Calu3 (cell line): ENCODE data around the gene CLEC16A. TPM values are rescaled to one million over a fixed set of nuclear protein-coding genes. Genes with fewer than 3 reads are reported as not detected.

Experiments
- BruUV-seq: library from RNA; stranded (reverse); fragments of 400-500 nt; replicated peaks from 2 replicates; lab custom pipeline; 2021; lab: Mats Ljungman, UMichigan
- CTCF ChIA-PET: fragments of 300-600 bp; sonication (Branson Sonifier 250); formaldehyde crosslinking; loops from one replicate; lab custom pipeline; 2022; ENCODE audit warnings: antibody characterized with exemption; lab: Charles Lee
- DNase-seq: peaks from one replicate; pipeline ENCODE4 v3.0.0; 2022
- H3K27ac Mint-ChIP-seq: one replicate; pipeline ENCODE4 v1.8.0; 2022; ENCODE audit warnings: mixed read lengths; ENCODE audit not compliant: unreplicated experiment
- H3K27me3 Mint-ChIP-seq: one replicate; pipeline ENCODE4 v1.8.0; 2022; ENCODE audit warnings: mixed read lengths; ENCODE audit not compliant: unreplicated experiment
- H3K36me3 Mint-ChIP-seq: one replicate; pipeline ENCODE4 v1.8.0; 2022; ENCODE audit warnings: mild to moderate bottlenecking, moderate library complexity, mixed read lengths; ENCODE audit not compliant: insufficient read depth, unreplicated experiment
- H3K4me1 Mint-ChIP-seq: one replicate; pipeline ENCODE4 v1.8.0; 2022; ENCODE audit warnings: mild to moderate bottlenecking, low read depth, mixed read lengths; ENCODE audit not compliant: unreplicated experiment
- H3K4me3 Mint-ChIP-seq: one replicate; pipeline ENCODE4 v1.8.0; 2022; ENCODE audit warnings: mild to moderate bottlenecking, low read depth, moderate library complexity, mixed read lengths; ENCODE audit not compliant: unreplicated experiment
- H3K9me3 Mint-ChIP-seq: one replicate; pipeline ENCODE4 v1.8.0; 2022; ENCODE audit warnings: low read depth, mixed read lengths; ENCODE audit not compliant: unreplicated experiment
- intact Hi-C: fragments of 100-400 bp; cut with micrococcal nuclease; formaldehyde crosslinking; loops from one replicate; pipeline ENCODE4 v1.10.0; 2022; ENCODE audit not compliant: unreplicated experiment
- total RNA-seq: library from RNA; stranded (reverse); gene quantifications from 2 replicates; pipeline ENCODE4 v1.2.3, GENCODE V29; 2022
- TF ChIP-seq, protein P1 (sequence below): fragments of 200-600 bp; IDR thresholded peaks from one replicate; pipeline ENCODE4 v1.8.0; 2022; ENCODE audit warnings: antibody characterized with exemption; ENCODE audit not compliant: unreplicated experiment

CLEC16A gene
- total RNA-seq, 1 experiment from 2014 or later = 33.0 TPM

DNA sequence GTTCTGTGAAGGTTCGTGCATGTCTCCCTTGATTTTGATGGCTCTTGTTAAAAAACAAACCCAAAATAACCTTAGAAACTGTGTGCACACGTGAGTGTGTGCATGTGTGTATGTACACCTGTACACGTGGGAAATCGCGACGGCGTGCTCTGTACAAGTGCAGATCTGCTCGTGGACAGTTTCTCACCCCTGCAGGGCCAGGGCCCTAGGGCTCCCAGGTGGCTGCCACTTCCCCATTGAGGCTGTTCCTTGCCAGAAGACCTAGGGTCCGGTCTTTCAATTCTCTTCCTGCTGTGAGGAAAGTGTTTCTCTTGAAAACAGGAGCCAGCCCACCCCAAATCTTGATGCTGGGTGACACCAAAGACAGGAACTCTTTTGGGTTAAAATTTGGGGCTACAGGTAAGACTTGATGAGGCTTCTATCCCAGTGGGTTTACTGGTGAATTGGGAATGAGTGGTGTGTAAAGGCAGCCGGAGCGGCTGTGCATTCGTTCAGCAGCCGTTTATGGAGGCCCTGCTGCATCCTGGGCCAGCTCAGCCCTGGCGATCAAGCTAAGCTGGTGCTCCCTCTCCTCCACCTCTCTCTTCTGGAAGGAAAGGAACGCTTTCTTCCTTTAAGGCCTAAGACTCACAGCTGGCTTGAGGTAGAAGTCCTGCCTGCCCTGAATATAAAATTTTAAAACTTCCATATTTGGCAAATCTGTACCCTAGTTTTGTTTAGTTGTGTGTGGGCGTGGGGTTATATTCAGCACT, 137.9 kb downstream of the CLEC16A start:
- CTCF ChIA-PET = interaction anchor here (1.2 kb wide), 2 partner anchors 9 to 99 kb away, joined by 3 read pairs; no protein-coding TSS in a partner anchor
- Mint-ChIP-seq H3K9me3 (no peaks in the 10 kb centered on the region), H3K36me3 (peaks cover 24% of the 10 kb centered on the region), H3K4me3 (no peak overlapping the region), H3K27me3 (no peaks in the 10 kb centered on the region), H3K27ac (no peak overlapping the region), H3K4me1 (peaks cover 58% of the 10 kb centered on the region)
- intact Hi-C loops = no loop called here
- DNase-seq = no peak
- TF ChIP-seq, protein P1, sequence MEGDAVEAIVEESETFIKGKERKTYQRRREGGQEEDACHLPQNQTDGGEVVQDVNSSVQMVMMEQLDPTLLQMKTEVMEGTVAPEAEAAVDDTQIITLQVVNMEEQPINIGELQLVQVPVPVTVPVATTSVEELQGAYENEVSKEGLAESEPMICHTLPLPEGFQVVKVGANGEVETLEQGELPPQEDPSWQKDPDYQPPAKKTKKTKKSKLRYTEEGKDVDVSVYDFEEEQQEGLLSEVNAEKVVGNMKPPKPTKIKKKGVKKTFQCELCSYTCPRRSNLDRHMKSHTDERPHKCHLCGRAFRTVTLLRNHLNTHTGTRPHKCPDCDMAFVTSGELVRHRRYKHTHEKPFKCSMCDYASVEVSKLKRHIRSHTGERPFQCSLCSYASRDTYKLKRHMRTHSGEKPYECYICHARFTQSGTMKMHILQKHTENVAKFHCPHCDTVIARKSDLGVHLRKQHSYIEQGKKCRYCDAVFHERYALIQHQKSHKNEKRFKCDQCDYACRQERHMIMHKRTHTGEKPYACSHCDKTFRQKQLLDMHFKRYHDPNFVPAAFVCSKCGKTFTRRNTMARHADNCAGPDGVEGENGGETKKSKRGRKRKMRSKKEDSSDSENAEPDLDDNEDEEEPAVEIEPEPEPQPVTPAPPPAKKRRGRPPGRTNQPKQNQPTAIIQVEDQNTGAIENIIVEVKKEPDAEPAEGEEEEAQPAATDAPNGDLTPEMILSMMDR = no peak
- no TSS peak for BruUV-seq

DNA sequence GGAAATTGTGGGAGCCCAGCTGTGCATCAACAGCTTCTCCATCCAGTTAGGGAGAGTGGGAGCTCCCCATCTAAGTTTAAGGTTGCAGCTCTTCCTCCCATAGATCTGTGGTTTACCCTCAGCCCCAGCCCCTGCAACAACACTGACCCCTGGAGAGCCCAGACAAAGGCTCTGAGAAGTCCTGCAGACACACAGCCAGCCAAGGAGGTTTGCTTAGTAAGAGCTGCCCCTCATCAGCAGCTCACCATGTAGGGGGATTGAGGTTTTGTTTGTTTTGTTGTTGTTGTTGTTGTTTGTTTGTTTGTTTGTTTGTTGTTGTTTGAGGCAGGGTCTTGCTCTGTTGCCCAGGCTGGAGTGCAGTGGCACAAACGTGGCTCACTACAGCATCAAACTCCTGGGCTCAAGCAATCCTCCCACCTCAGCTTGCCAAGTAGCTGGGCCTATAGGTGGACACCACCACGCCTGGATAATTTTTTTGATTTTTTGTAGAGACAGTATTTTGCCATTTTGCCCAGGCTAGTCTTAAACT, 138.6 kb downstream of the CLEC16A start:
- no peaks in the 10 kb centered on the region for H3K9me3 Mint-ChIP-seq
- H3K27me3 Mint-ChIP-seq = no peaks in the 10 kb centered on the region
- peaks cover 24% of the 10 kb centered on the region for H3K36me3 Mint-ChIP-seq
- TF ChIP-seq, protein P1 = no peak
- no peak overlapping the region for H3K4me3 Mint-ChIP-seq
- no TSS peak for BruUV-seq
- H3K27ac Mint-ChIP-seq = no peak overlapping the region
- DNase-seq = no peak
- H3K4me1 Mint-ChIP-seq = peaks cover 54% of the 10 kb centered on the region
- intact Hi-C loops = no loop called here
- CTCF ChIA-PET = interaction anchor here (1.2 kb wide), 2 partner anchors 9 to 99 kb away, joined by 3 read pairs; no protein-coding TSS in a partner anchor

DNA sequence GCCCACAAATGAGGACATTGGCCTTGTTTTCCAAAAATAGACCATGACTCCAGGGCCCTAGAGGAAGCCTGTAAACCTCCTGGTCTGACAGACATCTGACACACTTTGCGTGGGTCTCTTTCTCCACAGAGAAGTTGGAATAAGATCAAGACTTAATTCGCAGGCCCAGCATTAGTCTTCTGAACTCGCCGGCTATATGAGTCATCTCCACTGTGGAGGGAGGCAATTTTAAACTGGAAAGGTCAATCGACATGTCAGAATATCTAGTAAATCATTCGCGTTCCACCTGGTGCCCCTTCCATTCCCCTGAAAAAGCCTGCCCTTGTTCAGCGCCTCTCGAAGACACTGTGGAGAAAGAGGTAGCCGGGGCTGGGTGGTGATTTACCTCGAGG, 140.1 kb downstream of the CLEC16A start:
- Mint-ChIP-seq H3K4me1 (peaks cover 38% of the 10 kb centered on the region), H3K36me3 (peaks cover 16% of the 10 kb centered on the region), H3K9me3 (no peaks in the 10 kb centered on the region), H3K27me3 (no peaks in the 10 kb centered on the region), H3K27ac (no peak overlapping the region), H3K4me3 (no peak overlapping the region)
- TF ChIP-seq, protein P1 = no peak
- DNase-seq = peak; percentile 30
- BruUV-seq = no TSS peak
- intact Hi-C loops = no loop called here
- CTCF ChIA-PET = interaction anchor here (0.9 kb wide), 1 partner anchor 25 kb away, joined by 3 read pairs; no protein-coding TSS in a partner anchor

DNA sequence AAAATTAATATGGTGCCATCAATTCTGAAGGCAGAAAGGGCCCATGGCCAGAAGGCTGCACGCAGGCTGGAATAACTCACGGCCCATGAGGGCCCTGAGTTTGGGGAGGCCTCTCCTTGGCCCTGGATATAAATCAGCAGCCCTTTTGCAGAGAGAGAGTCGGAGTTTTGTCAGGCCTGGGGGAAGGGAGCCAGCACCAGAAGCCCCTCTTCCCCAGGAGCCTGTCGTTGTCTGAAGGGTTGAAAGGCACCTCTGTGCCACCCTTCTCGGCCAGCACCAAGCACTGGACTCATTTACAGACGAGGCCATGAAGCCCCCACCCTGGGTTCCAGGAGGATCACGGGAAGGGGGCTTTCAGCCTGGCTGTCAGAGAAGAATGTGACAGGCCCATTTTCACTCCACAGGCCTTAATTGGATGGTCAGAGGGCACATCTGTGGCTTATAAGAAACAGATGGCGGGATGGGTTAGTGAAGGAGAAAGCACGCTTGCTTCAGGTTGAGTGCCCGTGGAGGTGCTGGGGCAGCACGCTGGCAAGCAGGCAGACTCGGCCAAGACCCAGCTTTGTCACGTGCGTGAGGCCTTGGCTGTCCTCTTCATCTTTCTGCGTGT, 140.6 kb downstream of the CLEC16A start:
- intact Hi-C loops = no loop called here
- no peak overlapping the region for H3K27ac Mint-ChIP-seq
- H3K36me3 Mint-ChIP-seq = peaks cover 12% of the 10 kb centered on the region
- H3K4me1 Mint-ChIP-seq = peaks cover 33% of the 10 kb centered on the region
- H3K4me3 Mint-ChIP-seq = no peak overlapping the region
- TF ChIP-seq, protein P1 = no peak
- no peak for DNase-seq
- no peaks in the 10 kb centered on the region for H3K27me3 Mint-ChIP-seq
- H3K9me3 Mint-ChIP-seq = no peaks in the 10 kb centered on the region
- no TSS peak for BruUV-seq
- CTCF ChIA-PET = no interaction called here
